ENCODE results near the gene TMEM184C. TPM values are rescaled to one million over a fixed set of nuclear protein-coding genes. Genes with fewer than 3 reads are reported as not detected.

Gene TMEM184C
- total RNA-seq, 4 donors from 2014 or later: 22.2 to 33.2 (median 24.4) TPM

DNA sequence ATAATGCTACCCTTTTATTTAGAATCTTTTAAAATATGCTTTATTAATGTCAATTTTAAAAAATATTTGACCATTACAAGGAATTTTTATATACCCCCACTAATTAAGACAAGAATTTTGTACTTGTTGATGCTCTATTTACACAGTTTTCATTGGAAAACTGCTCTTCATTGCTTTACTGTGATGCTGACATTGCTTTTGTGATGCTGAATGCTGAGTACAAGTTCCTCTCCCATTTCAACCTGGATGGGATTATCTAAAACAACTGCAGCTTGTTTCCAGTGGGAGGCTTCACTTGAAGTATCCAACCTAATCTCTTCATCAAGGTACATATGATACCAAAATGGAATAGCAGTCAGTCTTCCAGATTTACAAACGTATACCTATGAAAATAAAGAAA lies 21.2 kb downstream of the TMEM184C start:
- H3K9me3 ChIP-seq: peaks cover 0 to 8% (median 0%) of the 10 kb centered on the region in 4 donors
- H3K36me3 ChIP-seq: peaks cover 0 to 76% (median 6%) of the 10 kb centered on the region in 3 donors
- no peak overlapping the region for H3K27ac ChIP-seq
- no peaks in the 10 kb centered on the region for H3K27me3 ChIP-seq
- TF ChIP-seq, protein P1, sequence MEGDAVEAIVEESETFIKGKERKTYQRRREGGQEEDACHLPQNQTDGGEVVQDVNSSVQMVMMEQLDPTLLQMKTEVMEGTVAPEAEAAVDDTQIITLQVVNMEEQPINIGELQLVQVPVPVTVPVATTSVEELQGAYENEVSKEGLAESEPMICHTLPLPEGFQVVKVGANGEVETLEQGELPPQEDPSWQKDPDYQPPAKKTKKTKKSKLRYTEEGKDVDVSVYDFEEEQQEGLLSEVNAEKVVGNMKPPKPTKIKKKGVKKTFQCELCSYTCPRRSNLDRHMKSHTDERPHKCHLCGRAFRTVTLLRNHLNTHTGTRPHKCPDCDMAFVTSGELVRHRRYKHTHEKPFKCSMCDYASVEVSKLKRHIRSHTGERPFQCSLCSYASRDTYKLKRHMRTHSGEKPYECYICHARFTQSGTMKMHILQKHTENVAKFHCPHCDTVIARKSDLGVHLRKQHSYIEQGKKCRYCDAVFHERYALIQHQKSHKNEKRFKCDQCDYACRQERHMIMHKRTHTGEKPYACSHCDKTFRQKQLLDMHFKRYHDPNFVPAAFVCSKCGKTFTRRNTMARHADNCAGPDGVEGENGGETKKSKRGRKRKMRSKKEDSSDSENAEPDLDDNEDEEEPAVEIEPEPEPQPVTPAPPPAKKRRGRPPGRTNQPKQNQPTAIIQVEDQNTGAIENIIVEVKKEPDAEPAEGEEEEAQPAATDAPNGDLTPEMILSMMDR (IDR thresholded peaks at IDR 0.05): no peak
- no peak for TF ChIP-seq EP300 (IDR thresholded peaks at IDR 0.05)
- no peak for TF ChIP-seq POLR2A (IDR thresholded peaks at IDR 0.05)
- H3K4me1 ChIP-seq: peaks cover 0 to 6% (median 0%) of the 10 kb centered on the region in 4 donors
- WGBS, 2 donors: 77 to 89% methylated on average over 1 of the region's 1 CpG
- no peak for DNase-seq (ENCODE audit: low spot score in 2 of 2)
- no peak overlapping the region for H3K4me3 ChIP-seq

DNA sequence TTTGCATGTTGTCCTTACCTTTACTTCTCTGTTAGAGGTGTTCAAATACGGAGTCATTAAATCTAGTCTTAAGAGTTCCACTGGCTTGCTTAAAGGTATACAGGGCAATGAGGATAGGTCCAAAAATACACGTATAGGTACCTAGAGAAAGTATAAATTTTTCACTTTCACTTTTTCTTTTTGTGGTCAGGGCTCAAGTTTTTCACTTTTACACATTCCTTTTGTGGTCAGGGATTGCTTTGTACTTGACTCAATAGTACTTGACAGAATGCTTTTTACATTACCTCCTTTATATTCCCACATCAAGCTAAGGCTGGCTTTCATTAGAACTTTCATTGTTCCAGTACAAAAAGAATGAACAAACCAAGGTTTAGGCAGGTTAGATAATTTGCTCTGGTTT lies 21.7 kb downstream of the TMEM184C start:
- Histone ChIP-seq H3K9me3 (peaks cover 0 to 8% (median 0%) of the 10 kb centered on the region in 4 donors), H3K36me3 (peaks cover 0 to 76% (median 6%) of the 10 kb centered on the region in 3 donors), H3K27me3 (no peaks in the 10 kb centered on the region), H3K4me3 (no peak overlapping the region), H3K4me1 (peaks cover 0 to 6% (median 0%) of the 10 kb centered on the region in 4 donors), H3K27ac (no peak overlapping the region)
- TF ChIP-seq, protein P1 (IDR thresholded peaks at IDR 0.05): no peak
- no peak for TF ChIP-seq POLR2A (IDR thresholded peaks at IDR 0.05)
- TF ChIP-seq EP300 (IDR thresholded peaks at IDR 0.05): no peak
- 68 to 78% methylated on average over 2 of the region's 2 CpGs for WGBS, 2 donors
- no peak for DNase-seq (ENCODE audit: low spot score in 2 of 2)

DNA sequence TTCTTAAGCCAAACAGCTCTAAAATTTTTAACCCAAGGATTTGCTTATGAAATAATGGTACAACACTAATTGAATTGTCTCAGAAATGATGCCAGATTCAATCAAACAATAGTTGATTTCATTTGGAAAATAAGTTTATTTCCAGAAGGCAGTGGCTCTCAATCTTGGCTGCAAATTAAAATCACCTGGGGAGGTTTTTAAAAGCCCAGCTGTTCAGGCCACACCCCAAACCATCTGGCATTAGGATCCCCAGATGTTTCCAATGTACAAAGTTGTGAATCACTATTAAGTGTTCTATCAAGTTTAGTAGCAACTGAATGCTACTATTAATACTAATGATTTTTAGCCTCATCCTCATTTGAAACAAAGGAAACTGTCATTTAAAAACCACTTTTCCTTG lies 22.2 kb downstream of the TMEM184C start:
- no peak overlapping the region for H3K4me3 ChIP-seq
- H3K27me3 ChIP-seq: no peaks in the 10 kb centered on the region
- DNase-seq (ENCODE audit: low spot score in 2 of 2): no peak
- peaks cover 0 to 71% (median 4%) of the 10 kb centered on the region in 3 donors for H3K36me3 ChIP-seq
- H3K4me1 ChIP-seq: peaks cover 0 to 6% (median 0%) of the 10 kb centered on the region in 4 donors
- TF ChIP-seq EP300 (IDR thresholded peaks at IDR 0.05): no peak
- H3K27ac ChIP-seq: no peak overlapping the region
- peaks cover 0 to 8% (median 0%) of the 10 kb centered on the region in 4 donors for H3K9me3 ChIP-seq

DNA sequence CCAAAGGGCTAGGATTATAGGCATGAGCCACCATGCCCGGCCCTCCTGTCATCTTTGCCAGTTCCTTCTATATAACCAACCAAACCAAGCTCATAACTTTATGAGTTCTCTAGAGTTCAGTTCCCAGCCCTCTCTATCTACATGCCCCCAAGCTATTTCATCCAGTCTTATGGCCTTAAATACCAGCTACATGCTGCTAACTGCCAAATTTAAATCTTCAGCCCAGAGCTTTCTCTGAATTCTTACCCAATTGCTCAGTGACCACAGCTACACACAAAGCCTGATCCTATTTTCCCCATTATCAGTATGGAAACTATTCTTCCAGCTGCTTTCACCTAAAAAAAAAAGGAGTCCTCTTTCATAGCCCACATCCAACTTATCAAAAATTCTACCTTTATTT lies 23.1 kb downstream of the TMEM184C start:
- TF ChIP-seq EP300 (IDR thresholded peaks at IDR 0.05) (no peak), POLR2A (IDR thresholded peaks at IDR 0.05) (no peak)
- TF ChIP-seq, protein P1 (IDR thresholded peaks at IDR 0.05): no peak
- 96 to 97% methylated on average over 1 of the region's 1 CpG for WGBS, 2 donors

DNA sequence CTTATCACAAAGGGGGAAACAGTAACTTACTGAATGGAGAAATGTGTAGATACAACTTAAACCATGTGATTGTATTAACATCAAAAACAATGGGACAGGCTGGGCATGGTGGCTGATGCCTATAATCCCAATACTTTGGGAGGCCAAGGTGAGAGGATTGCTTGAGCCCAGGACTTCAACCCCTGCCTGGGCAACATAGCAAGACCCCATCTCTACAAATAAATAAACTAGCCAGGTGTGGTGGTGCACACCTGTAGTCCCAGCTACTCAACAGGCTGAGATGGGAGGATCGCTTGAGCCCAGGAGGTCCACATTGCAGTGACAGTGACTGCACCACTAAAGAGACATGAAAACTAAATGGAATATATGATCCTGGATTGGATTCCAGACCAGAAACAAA lies 26.4 kb downstream of the TMEM184C start:
- Histone ChIP-seq H3K4me1 (peaks cover 0 to 11% (median 0%) of the 10 kb centered on the region in 4 donors), H3K9me3 (no peaks in the 10 kb centered on the region), H3K4me3 (no peak overlapping the region), H3K27me3 (no peaks in the 10 kb centered on the region), H3K27ac (no peak overlapping the region), H3K36me3 (peaks cover 0 to 45% (median 0%) of the 10 kb centered on the region in 3 donors)
- TF ChIP-seq POLR2A (IDR thresholded peaks at IDR 0.05) (no peak), EP300 (IDR thresholded peaks at IDR 0.05) (no peak)
- TF ChIP-seq, protein P1 (IDR thresholded peaks at IDR 0.05): no peak
- no peak for DNase-seq (ENCODE audit: low spot score in 2 of 2)
- 100% methylated on average over 1 of the region's 1 CpG for WGBS, 2 donors

More for the DNA sequence above, 23.1 kb downstream of the TMEM184C start:
- Histone ChIP-seq H3K27ac (no peak overlapping the region), H3K27me3 (no peaks in the 10 kb centered on the region), H3K9me3 (peaks cover 0 to 8% (median 0%) of the 10 kb centered on the region in 4 donors), H3K36me3 (peaks cover 0 to 62% (median 0%) of the 10 kb centered on the region in 3 donors), H3K4me3 (no peak overlapping the region), H3K4me1 (peaks cover 0 to 6% (median 0%) of the 10 kb centered on the region in 4 donors)
- no peak for DNase-seq (ENCODE audit: low spot score in 2 of 2)
